Skeletal muscle satellite cell (primary cell): ENCODE measurements around the gene SORBS2. TPM values are rescaled to one million over a fixed set of nuclear protein-coding genes. Genes with fewer than 3 reads are reported as not detected.
A peak's percentile ranks its signal among the peaks of the same experiment; 100 is the strongest.

ENCODE experiments used
- H3K27me3 ChIP-seq: 2 replicates; pipeline ENCODE4 v1.7.0; 2013; ENCODE audit warnings: low read length; ENCODE audit not compliant: control insufficient read depth, insufficient read depth
- H3K36me3 ChIP-seq: 2 replicates; pipeline ENCODE4 v1.7.0; 2013; ENCODE audit warnings: mild to moderate bottlenecking, control low read depth, low read length; ENCODE audit not compliant: insufficient read depth
- H3K4me1 ChIP-seq: 2 replicates; pipeline ENCODE4 v1.7.0; 2013; ENCODE audit warnings: low read length; ENCODE audit not compliant: control insufficient read depth, insufficient read depth
- H3K4me2 ChIP-seq: 2 replicates; pipeline ENCODE4 v1.7.0; 2013; ENCODE audit warnings: mild to moderate bottlenecking, low read length
- H3K4me3 ChIP-seq: 2 replicates; pipeline ENCODE4 v1.7.0; 2013; ENCODE audit warnings: low read length
- H3K9ac ChIP-seq: 2 replicates; pipeline ENCODE4 v1.7.0; 2013; ENCODE audit warnings: mild to moderate bottlenecking, low read depth, low read length, moderate library complexity
- H3K9me3 ChIP-seq: replicated peaks from 2 replicates; pipeline ENCODE4 v1.7.0; 2013; ENCODE audit warnings: mild to moderate bottlenecking, control low read depth, low read length
- small RNA-seq: library from RNA; depleted of rRNA; stranded (forward); fragments of <200 nt; gene quantifications from one replicate; pipeline ENCODE3, GENCODE V24; 2012

SORBS2 gene

GRCh38 chr4:185535612-185536410 is 276.2 kb downstream of the SORBS2 start:
- Histone ChIP-seq H3K4me2 (peak overlapping the region; percentile 88), H3K36me3 (no peaks in the 10 kb centered on the region), H3K4me3 (peak overlapping the region; percentile 87), H3K9ac (peak overlapping the region; percentile 95), H3K27me3 (peaks cover 21% of the 10 kb centered on the region), H3K9me3 (no peaks in the 10 kb centered on the region), H3K4me1 (peaks cover 10% of the 10 kb centered on the region)

Small RNA genes within 50 kb of the gene (small RNA-seq; reads per million reads assigned to genes)
- gene RF00019: not detected
